NB4 (cell line): ENCODE data around the gene REEP1.
"Not testable (repeated sequence)": the region's sequence is repeated elsewhere in the genome, so short reads cannot be mapped to it uniquely, and the experiment has no call there.

Source experiments
- DNase-seq: peaks from one replicate; pipeline ENCODE4 v3.0.0; 2010; ENCODE audit warnings: low read depth
- H3K4me3 ChIP-seq: one replicate; pipeline ENCODE4 v1.5.1; 2011; ENCODE audit warnings: mild to moderate bottlenecking, low read depth, low read length, moderate library complexity
- CTCF ChIP-seq: IDR thresholded peaks from one replicate; pipeline ENCODE4 v1.5.1; 2012; ENCODE audit warnings: low read depth, low read length
- MAX ChIP-seq: IDR thresholded peaks from 2 replicates; pipeline ENCODE4 v1.6.1; 2011; ENCODE audit warnings: low read depth, low read length
- MYC ChIP-seq: IDR thresholded peaks from 2 replicates; pipeline ENCODE4 v1.6.1; 2011; ENCODE audit warnings: low read depth, low read length
- POLR2A ChIP-seq: IDR thresholded peaks from 2 replicates; pipeline ENCODE4 v1.6.1; 2011; ENCODE audit warnings: mild to moderate bottlenecking; ENCODE audit not compliant: insufficient read length; ENCODE audit errors: extremely low read depth

REEP1 gene

GRCh38 chr2:86352727-86353221, 15.3 kb upstream of the REEP1 start:
- no peak for DNase-seq
- TF ChIP-seq MYC (no peak), CTCF (no peak), POLR2A (no peak)

GRCh38 chr2:86352137-86352726, 14.8 kb upstream of the REEP1 start:
- no peak overlapping the region for H3K4me3 ChIP-seq
- no peak for DNase-seq
- TF ChIP-seq MAX (no peak), MYC (no peak), POLR2A (no peak), CTCF (no peak)

More at GRCh38 chr2:86352727-86353221, 15.3 kb upstream of the REEP1 start:
- no peak overlapping the region for H3K4me3 ChIP-seq

- H3K4me3 ChIP-seq = no peak overlapping the region
- DNase-seq = no peak
- TF ChIP-seq MYC (no peak), MAX (no peak), POLR2A (no peak), CTCF (no peak)
Observed at GRCh38 chr2:86350751-86351150, 13.3 kb upstream of the REEP1 start.

- no peak for DNase-seq
- no peak overlapping the region for H3K4me3 ChIP-seq
- TF ChIP-seq CTCF = no peak
- TF ChIP-seq MYC = no peak
- no peak for TF ChIP-seq MAX
Observed at GRCh38 chr2:86347401-86347800, 10.0 kb upstream of the REEP1 start.

- DNase-seq = not testable (repeated sequence)
Observed at GRCh38 chr2:86345783-86346370, 8.5 kb upstream of the REEP1 start.

GRCh38 chr2:86344404-86344803, 7.0 kb upstream of the REEP1 start:
- no peak for DNase-seq
- no peak overlapping the region for H3K4me3 ChIP-seq
- TF ChIP-seq MAX (no peak), MYC (no peak), CTCF (no peak), POLR2A (no peak)

More at GRCh38 chr2:86345783-86346370, 8.5 kb upstream of the REEP1 start:
- not testable (repeated sequence) for H3K4me3 ChIP-seq
